ENCODE measurements around the gene NHLH2.

Gene NHLH2

DNA sequence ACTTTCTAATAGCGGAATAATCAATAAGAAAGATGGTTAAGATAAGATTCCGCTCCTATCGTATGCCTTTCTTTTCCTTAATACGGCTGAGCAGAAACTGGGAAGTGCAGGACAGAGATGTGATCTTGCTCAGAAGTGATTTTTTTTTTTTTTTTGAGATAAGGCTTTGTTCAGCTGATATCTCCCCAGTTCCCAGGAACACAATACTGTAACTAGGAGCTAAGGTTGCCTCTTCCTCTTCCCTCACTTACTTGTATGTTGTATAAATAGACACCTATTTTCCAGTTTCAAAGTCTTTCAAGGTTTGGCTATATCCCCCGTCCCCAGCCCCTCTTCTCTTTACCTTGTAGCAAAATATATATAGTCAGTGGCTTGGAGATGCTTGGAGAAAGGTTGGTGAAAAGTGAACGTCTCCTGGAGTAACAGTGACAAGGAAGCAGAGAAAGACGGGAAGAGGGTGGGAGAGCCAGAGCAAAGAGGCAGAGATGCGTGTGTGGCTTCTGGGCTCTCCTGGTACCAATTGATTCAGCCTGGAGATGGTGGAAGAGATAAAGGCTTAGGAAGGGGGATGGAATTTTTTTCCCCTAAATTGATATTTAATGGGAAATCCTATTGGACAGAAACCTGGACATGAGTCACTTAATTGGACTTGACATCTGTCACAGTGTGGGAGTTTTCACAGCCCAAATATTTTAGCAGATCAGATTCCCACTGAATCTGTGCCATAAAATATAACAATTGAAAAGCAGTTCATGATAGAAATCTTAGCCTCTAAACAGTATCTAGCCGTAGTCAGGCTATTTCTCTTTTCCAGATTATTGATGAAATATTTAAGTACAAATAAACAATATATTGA lies at the start of gene NHLH2:
TSS of gene NHLH2 (minus strand) at position 522 of the 856 bp plus-strand sequence. CDS start 2,754 bp downstream, outside the sequence.
- Histone ChIP-seq H3K27me3 (ENCODE audit: low read length) (no peaks in the 10 kb centered on the region), H3K4me2 (ENCODE audit: low read depth, low read length, poor library complexity, severe bottlenecking) (no peak within 1 kb of the TSS), H3K79me2 (ENCODE audit: insufficient read depth, low read length) (no peaks in the 10 kb centered on the region), H3F3A (ENCODE audit: insufficient read depth) (no peaks in the 10 kb centered on the region), H3K9ac (ENCODE audit: low read length) (no peak within 1 kb of the TSS), H4K20me1 (ENCODE audit: low read depth, low read length) (no peaks in the 10 kb centered on the region), H2AFZ (ENCODE audit: low read depth, low read length, severe bottlenecking) (no peak within 1 kb of the TSS), H3K27ac (ENCODE audit: low read depth, low read length) (no peak within 1 kb of the TSS), H3K9me3 (ENCODE audit: insufficient read depth, low read length) (no peaks in the 10 kb centered on the region), H3K4me3 (ENCODE audit: insufficient read depth, low read length, poor library complexity, severe bottlenecking) (no peak within 1 kb of the TSS), H3K9me2 (replicated peaks; ENCODE audit: insufficient read depth, low read length) (no peaks in the 10 kb centered on the region), H3K36me3 (ENCODE audit: low read length) (no peaks in the 10 kb centered on the region)
- TF ChIP-seq, protein P1, sequence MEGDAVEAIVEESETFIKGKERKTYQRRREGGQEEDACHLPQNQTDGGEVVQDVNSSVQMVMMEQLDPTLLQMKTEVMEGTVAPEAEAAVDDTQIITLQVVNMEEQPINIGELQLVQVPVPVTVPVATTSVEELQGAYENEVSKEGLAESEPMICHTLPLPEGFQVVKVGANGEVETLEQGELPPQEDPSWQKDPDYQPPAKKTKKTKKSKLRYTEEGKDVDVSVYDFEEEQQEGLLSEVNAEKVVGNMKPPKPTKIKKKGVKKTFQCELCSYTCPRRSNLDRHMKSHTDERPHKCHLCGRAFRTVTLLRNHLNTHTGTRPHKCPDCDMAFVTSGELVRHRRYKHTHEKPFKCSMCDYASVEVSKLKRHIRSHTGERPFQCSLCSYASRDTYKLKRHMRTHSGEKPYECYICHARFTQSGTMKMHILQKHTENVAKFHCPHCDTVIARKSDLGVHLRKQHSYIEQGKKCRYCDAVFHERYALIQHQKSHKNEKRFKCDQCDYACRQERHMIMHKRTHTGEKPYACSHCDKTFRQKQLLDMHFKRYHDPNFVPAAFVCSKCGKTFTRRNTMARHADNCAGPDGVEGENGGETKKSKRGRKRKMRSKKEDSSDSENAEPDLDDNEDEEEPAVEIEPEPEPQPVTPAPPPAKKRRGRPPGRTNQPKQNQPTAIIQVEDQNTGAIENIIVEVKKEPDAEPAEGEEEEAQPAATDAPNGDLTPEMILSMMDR (IDR thresholded peaks at IDR 0.05; ENCODE audit: insufficient read depth, low read length, poor library complexity, severe bottlenecking): no peak
- TF ChIP-seq EZH2phosphoT487 (conservative IDR thresholded peaks at IDR 0.05; ENCODE audit: low read length): no peak

DNA sequence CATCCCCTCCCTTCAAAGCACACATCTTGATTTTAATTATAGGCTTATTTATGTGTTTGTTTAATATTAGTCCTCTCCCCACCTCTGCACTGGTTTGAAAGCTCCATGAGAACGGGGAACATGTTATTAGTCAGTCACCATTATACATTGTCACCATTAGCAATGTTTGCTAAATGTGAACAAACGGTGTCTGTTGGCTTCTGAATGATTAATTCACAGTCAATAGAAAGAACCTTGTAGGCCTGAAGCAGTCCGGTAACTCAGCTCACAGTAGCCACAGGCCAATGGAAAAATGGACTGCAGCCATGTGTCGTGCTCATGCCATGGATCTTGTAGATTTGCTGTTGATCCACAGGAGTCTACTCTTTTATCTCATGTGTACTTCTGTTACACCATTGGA lies 49.7 kb upstream of the NHLH2 start:
- Histone ChIP-seq H3K79me2 (ENCODE audit: insufficient read depth, low read length) (no peaks in the 10 kb centered on the region), H4K20me1 (ENCODE audit: low read depth, low read length) (no peaks in the 10 kb centered on the region), H3F3A (ENCODE audit: insufficient read depth) (no peaks in the 10 kb centered on the region), H3K27me3 (ENCODE audit: low read length) (no peaks in the 10 kb centered on the region), H3K9me3 (ENCODE audit: insufficient read depth, low read length) (no peaks in the 10 kb centered on the region), H3K36me3 (ENCODE audit: low read length) (no peaks in the 10 kb centered on the region), H3K9me2 (replicated peaks; ENCODE audit: insufficient read depth, low read length) (no peaks in the 10 kb centered on the region), H3K4me3 (ENCODE audit: insufficient read depth, low read length, poor library complexity, severe bottlenecking) (no peak overlapping the region), H3K4me2 (ENCODE audit: low read depth, low read length, poor library complexity, severe bottlenecking) (no peak overlapping the region), H3K9ac (ENCODE audit: low read length) (no peak overlapping the region), H3K27ac (ENCODE audit: low read depth, low read length) (no peak overlapping the region), H2AFZ (ENCODE audit: low read depth, low read length, severe bottlenecking) (no peak overlapping the region)
- TF ChIP-seq, protein P1 (IDR thresholded peaks at IDR 0.05; ENCODE audit: insufficient read depth, low read length, poor library complexity, severe bottlenecking): no peak

DNA sequence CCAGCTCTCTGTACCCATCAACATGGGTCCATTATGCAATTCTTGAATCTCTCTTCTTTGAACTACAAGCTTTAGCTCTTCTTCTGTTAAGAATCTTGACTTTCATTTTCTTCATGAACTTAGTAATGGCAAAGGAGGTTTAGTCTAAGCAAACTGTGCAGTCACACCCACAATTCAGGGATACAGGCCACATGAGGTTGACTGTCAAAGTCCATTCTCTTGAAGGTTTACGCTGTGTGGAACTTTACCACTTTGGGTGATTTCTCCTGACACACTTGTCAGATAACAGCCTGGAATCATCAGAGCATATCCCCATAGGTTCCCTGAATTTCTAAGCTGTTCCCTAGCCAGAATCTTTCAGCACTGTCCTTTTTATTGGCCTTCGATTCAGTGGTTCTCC lies 48.0 kb upstream of the NHLH2 start:
- Histone ChIP-seq H3K27ac (ENCODE audit: low read depth, low read length) (no peak overlapping the region), H3K9me2 (replicated peaks; ENCODE audit: insufficient read depth, low read length) (no peaks in the 10 kb centered on the region), H3K4me2 (ENCODE audit: low read depth, low read length, poor library complexity, severe bottlenecking) (no peak overlapping the region), H4K20me1 (ENCODE audit: low read depth, low read length) (no peaks in the 10 kb centered on the region), H3K4me3 (ENCODE audit: insufficient read depth, low read length, poor library complexity, severe bottlenecking) (no peak overlapping the region), H3K9ac (ENCODE audit: low read length) (no peak overlapping the region), H3K9me3 (ENCODE audit: insufficient read depth, low read length) (no peaks in the 10 kb centered on the region), H3K36me3 (ENCODE audit: low read length) (no peaks in the 10 kb centered on the region), H2AFZ (ENCODE audit: low read depth, low read length, severe bottlenecking) (no peak overlapping the region), H3K79me2 (ENCODE audit: insufficient read depth, low read length) (no peaks in the 10 kb centered on the region), H3K27me3 (ENCODE audit: low read length) (no peaks in the 10 kb centered on the region), H3F3A (ENCODE audit: insufficient read depth) (no peaks in the 10 kb centered on the region)
- TF ChIP-seq, protein P1 (IDR thresholded peaks at IDR 0.05; ENCODE audit: insufficient read depth, low read length, poor library complexity, severe bottlenecking): no peak
- no peak for TF ChIP-seq EZH2phosphoT487 (conservative IDR thresholded peaks at IDR 0.05; ENCODE audit: low read length)

Measured in SU-DHL-6 (cell line).